ENCODE measurements around the gene KCNK5.

- TF ChIP-seq EZH2 (IDR thresholded peaks at IDR 0.05; ENCODE audit: borderline replicate concordance, insufficient read depth, low read depth, low read length, poor library complexity, severe bottlenecking), result no peak
- TF ChIP-seq CTCF (IDR thresholded peaks at IDR 0.05), result no peak
These were observed 50.5 kb downstream of the KCNK5 start for GRCh38 chr6:39178804-39179203.
